ENCODE results near the gene METTL1.

- TF ChIP-seq CTCF (IDR thresholded peaks at IDR 0.05) (no peak), POLR2AphosphoS5 (IDR thresholded peaks at IDR 0.05) (no peak)
Measured at GRCh38 chr12:57775563-57776246, 3.8 kb upstream of the METTL1 start.
